Measurements from ENCODE around the gene ZNF611. TPM values are rescaled to one million over a fixed set of nuclear protein-coding genes. Genes with fewer than 3 reads are reported as not detected.
"Not testable (repeated sequence)": the region's sequence is repeated elsewhere in the genome, so short reads cannot be mapped to it uniquely, and the experiment has no call there.

The ZNF611 gene
- total RNA-seq, 1 experiment from 2014 or later, result 22.4 TPM

GRCh38 chr19:52724701-52725514 lies 9.9 kb downstream of the ZNF611 start:
- CTCF ChIA-PET, result no interaction called here
- POLR2A ChIA-PET, result no interaction called here
- Mint-ChIP-seq H3K27me3 (ENCODE audit: low read depth) (peaks cover 2% of the 10 kb centered on the region), H3K4me1 (0 out of 2 replicates have a peak, but pooled peaks cover 8% of the 10 kb centered on the region), H3K27ac (no peak overlapping the region; the same call in 1 of the 2 replicates), H3K36me3 (peaks cover 56% of the 10 kb centered on the region), H3K9me3 (peaks cover 12% of the 10 kb centered on the region), H3K4me3 (no peak overlapping the region)
- TF ChIP-seq OVOL2 (CRISPR knock-in tag; IDR thresholded peaks at IDR 0.05; ENCODE audit: borderline replicate concordance) (no peak), E2F4 (CRISPR knock-in tag; IDR thresholded peaks at IDR 0.05; ENCODE audit: borderline replicate concordance, low read depth) (no peak), MXD4 (CRISPR knock-in tag; IDR thresholded peaks at IDR 0.05; ENCODE audit: borderline replicate concordance) (no peak), CDX4 (CRISPR knock-in tag; IDR thresholded peaks at IDR 0.05; ENCODE audit: borderline replicate concordance) (no peak), CBFB (CRISPR knock-in tag; IDR thresholded peaks at IDR 0.05; ENCODE audit: low read depth) (no peak), FOXP4 (CRISPR knock-in tag; IDR thresholded peaks at IDR 0.05) (no peak), E2F5 (CRISPR knock-in tag; IDR thresholded peaks at IDR 0.05) (no peak), IRF1 (CRISPR knock-in tag; IDR thresholded peaks at IDR 0.05) (no peak), GRHL2 (CRISPR knock-in tag; IDR thresholded peaks at IDR 0.05; ENCODE audit: insufficient replicate concordance, severe bottlenecking) (no peak), NFE2L1 (CRISPR knock-in tag; IDR thresholded peaks at IDR 0.05) (no peak), SP1 (CRISPR knock-in tag; conservative IDR thresholded peaks at IDR 0.05) (no peak), USF2 (CRISPR knock-in tag; IDR thresholded peaks at IDR 0.05) (no peak), RELA (CRISPR knock-in tag; IDR thresholded peaks at IDR 0.05; ENCODE audit: borderline replicate concordance) (no peak), ZNF532 (CRISPR knock-in tag; IDR thresholded peaks at IDR 0.05; ENCODE audit: borderline replicate concordance) (no peak), CREM (CRISPR knock-in tag; IDR thresholded peaks at IDR 0.05) (no peak), E2F1 (CRISPR knock-in tag; IDR thresholded peaks at IDR 0.05) (no peak), TCF7 (CRISPR knock-in tag; IDR thresholded peaks at IDR 0.05; ENCODE audit: low read depth) (no peak), ZNF423 (CRISPR knock-in tag; IDR thresholded peaks at IDR 0.05) (no peak), GTF2I (CRISPR knock-in tag; conservative IDR thresholded peaks at IDR 0.05) (no peak)
- DNase-seq (ENCODE audit: low spot score), result no peak
- no peak for ATAC-seq

GRCh38 chr19:52723907-52724598 lies 10.8 kb downstream of the ZNF611 start:
- H3K27ac Mint-ChIP-seq; POLR2A ChIA-PET; H3K4me1 Mint-ChIP-seq; CTCF ChIA-PET; H3K4me3 Mint-ChIP-seq; DNase-seq (ENCODE audit: low spot score); ATAC-seq: not testable (repeated sequence)
- peaks cover 11% of the 10 kb centered on the region for H3K27me3 Mint-ChIP-seq (ENCODE audit: low read depth)
- peaks cover 64% of the 10 kb centered on the region for H3K36me3 Mint-ChIP-seq
- H3K9me3 Mint-ChIP-seq, result peaks cover 21% of the 10 kb centered on the region

All from WTC11 (cell line).